ENCODE results near the gene GPS1. TPM values are rescaled to one million over a fixed set of nuclear protein-coding genes. Genes with fewer than 3 reads are reported as not detected.
"Not testable (repeated sequence)": the region's sequence is repeated elsewhere in the genome, so short reads cannot be mapped to it uniquely, and the experiment has no call there.

The GPS1 gene
- total and polyA plus RNA-seq, 4 donors = 63.4 to 165 (median 138) TPM

DNA sequence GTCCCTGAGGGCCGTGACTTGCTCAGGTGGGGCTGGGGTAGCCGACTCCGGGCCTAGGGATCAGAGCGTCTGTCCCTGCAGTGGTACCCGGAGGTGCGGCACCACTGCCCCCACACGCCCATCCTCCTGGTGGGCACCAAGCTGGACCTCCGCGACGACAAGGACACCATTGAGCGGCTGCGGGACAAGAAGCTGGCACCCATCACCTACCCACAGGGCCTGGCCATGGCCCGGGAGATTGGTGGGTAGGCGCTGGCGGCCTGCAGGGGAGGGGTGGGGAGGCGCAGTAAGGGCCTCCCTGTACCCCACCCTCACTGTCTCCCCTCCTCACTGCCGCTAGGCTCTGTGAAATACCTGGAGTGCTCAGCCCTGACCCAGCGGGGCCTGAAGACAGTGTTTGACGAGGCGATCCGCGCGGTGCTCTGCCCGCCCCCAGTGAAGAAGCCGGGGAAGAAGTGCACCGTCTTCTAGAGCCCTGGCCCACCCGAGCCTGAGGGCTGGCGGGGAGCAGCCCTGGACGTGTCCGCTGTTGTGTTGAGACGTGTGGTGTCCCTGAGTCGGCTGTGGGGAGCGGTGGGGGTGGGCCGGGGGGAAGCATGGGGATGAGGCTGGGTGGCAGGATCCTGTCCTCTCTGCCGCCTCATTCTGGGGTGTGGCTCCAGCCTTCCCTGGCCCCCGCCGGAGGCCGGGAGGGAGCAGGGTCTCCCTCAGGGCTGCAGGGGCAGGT is 18.2 kb upstream of the GPS1 start:
- Histone ChIP-seq H3K27ac (ENCODE audit: low read depth, low read length) (no peak overlapping the region), H3K4me3 (ENCODE audit: low read depth, low read length) (no peak overlapping the region), H3K36me3 (ENCODE audit: control insufficient read depth, insufficient read depth, low read length) (peaks cover 61% of the 10 kb centered on the region), H3K4me1 (ENCODE audit: control insufficient read depth, insufficient read depth, low read length) (peaks cover 69% of the 10 kb centered on the region), H3K9me3 (ENCODE audit: control insufficient read depth, insufficient read depth, low read length) (no peaks in the 10 kb centered on the region), H3K27me3 (ENCODE audit: control insufficient read depth, insufficient read depth, low read length) (no peaks in the 10 kb centered on the region)
- no peak for DNase-seq (ENCODE audit: low read depth in 4 of 6, low spot score in 6 of 6)
- 88% methylated on average over 24 of the region's 38 CpGs for WGBS (ENCODE audit: insufficient coverage)

DNA sequence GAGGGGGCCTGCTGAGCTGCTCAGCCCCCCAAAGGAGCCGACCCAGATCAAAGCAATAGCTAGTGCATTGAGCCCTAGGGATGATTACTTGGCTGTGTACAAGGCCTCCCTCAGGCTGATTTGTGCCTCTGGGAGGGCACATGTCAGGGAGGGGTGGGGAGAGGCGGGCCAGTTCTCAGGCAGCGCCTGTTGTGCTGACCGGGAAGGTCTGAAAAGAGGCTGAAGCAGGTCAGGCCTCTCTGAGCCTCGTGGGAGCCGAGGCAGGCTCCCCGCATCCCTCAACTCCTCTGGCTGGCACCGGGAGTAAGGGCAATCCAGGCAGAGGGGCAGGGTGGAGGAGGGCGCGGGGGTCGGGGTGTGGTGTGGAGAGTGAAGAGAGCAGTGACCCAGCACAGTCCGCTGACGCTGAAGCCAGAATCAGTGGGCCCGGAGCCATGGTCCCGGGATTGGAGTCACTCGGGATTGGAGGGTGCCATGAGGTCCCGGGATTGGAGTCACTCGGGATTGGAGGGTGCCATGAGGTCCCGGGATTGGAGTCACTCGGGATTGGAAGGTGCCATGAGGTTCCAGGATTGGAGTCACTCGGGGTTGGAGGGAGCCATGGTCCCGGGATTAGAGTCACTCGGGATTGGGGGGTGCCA is 17.2 kb upstream of the GPS1 start:
- no peaks in the 10 kb centered on the region for H3K27me3 ChIP-seq (ENCODE audit: control insufficient read depth, insufficient read depth, low read length)
- WGBS (ENCODE audit: insufficient coverage) = 81% methylated on average over 17 of the region's 23 CpGs
- peaks cover 51% of the 10 kb centered on the region for H3K36me3 ChIP-seq (ENCODE audit: control insufficient read depth, insufficient read depth, low read length)
- H3K9me3 ChIP-seq (ENCODE audit: control insufficient read depth, insufficient read depth, low read length) = no peaks in the 10 kb centered on the region
- no peak overlapping the region for H3K4me3 ChIP-seq (ENCODE audit: low read depth, low read length)
- peaks cover 66% of the 10 kb centered on the region for H3K4me1 ChIP-seq (ENCODE audit: control insufficient read depth, insufficient read depth, low read length)
- no peak for DNase-seq (ENCODE audit: low read depth in 4 of 6, low spot score in 6 of 6)
- H3K27ac ChIP-seq (ENCODE audit: low read depth, low read length) = no peak overlapping the region

DNA sequence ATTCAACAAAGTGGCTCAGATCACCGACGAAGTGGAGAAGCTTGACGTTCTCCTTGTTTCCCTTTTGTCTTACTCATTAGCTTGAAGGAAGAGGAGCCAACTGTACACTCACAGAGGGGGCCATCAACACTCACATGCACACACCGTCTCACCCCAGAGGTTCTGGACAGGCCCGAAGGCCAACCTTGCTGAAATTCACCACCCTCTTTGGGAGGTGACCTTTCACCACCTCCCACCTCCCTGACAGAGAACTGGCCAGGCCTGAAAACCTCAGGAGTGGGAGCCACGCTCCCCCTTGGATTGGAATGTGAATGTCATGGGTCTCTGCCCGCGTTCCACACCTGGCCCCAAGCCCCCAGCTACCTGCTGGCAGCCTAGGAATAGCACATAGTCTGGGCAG is 16.2 kb upstream of the GPS1 start:
- H3K9me3 ChIP-seq (ENCODE audit: control insufficient read depth, insufficient read depth, low read length) = no peaks in the 10 kb centered on the region
- peaks cover 42% of the 10 kb centered on the region for H3K36me3 ChIP-seq (ENCODE audit: control insufficient read depth, insufficient read depth, low read length)
- H3K27ac ChIP-seq (ENCODE audit: low read depth, low read length) = no peak overlapping the region
- no peaks in the 10 kb centered on the region for H3K27me3 ChIP-seq (ENCODE audit: control insufficient read depth, insufficient read depth, low read length)
- no peak overlapping the region for H3K4me3 ChIP-seq (ENCODE audit: low read depth, low read length)
- no peak for DNase-seq (ENCODE audit: low read depth in 4 of 6, low spot score in 6 of 6)
- WGBS (ENCODE audit: insufficient coverage) = 80% methylated on average over 5 of the region's 8 CpGs
- peaks cover 56% of the 10 kb centered on the region for H3K4me1 ChIP-seq (ENCODE audit: control insufficient read depth, insufficient read depth, low read length)

DNA sequence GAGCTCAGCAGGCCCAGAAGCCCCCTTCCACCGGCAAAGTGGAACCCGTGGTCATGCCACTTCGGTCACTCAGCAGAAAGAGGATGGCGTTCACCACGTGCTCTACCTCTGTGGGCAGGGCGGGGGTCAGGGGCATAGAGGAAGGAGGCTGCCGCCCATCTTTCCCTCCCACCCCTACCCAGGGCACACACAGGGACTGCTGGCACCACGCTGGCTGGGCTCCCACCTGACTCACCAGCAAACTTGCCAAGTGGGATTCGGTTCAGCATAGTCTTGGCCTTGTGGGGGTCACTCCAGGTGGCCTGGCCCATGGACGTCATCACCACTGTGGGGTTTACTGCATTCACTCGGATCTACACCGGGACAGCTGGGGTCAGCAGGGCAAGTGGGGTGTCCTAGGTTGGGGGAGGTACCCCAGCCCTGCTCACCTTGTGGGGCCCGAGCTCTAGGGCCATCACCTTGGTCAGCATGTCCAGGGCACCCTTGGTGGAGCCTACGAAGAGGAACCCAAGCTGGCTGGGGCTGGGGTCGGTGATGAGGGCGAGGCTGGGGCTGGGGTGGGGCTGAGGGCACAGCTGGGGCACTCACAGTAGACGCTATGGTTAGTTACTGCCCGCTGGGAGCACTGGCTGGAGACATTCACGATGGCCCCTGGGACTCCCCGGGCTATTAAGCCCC is 15.6 kb upstream of the GPS1 start:
- WGBS (ENCODE audit: insufficient coverage) = 83% methylated on average over 18 of the region's 20 CpGs
- Histone ChIP-seq H3K9me3 (ENCODE audit: control insufficient read depth, insufficient read depth, low read length) (no peaks in the 10 kb centered on the region), H3K36me3 (ENCODE audit: control insufficient read depth, insufficient read depth, low read length) (peaks cover 42% of the 10 kb centered on the region), H3K27ac (ENCODE audit: low read depth, low read length) (peak overlapping the region; percentile 84), H3K4me1 (ENCODE audit: control insufficient read depth, insufficient read depth, low read length) (peaks cover 50% of the 10 kb centered on the region), H3K4me3 (ENCODE audit: low read depth, low read length) (peak overlapping the region; percentile 65), H3K27me3 (ENCODE audit: control insufficient read depth, insufficient read depth, low read length) (no peaks in the 10 kb centered on the region)
- DNase-seq (ENCODE audit: low read depth in 4 of 6, low spot score in 6 of 6) = no peak

DNA sequence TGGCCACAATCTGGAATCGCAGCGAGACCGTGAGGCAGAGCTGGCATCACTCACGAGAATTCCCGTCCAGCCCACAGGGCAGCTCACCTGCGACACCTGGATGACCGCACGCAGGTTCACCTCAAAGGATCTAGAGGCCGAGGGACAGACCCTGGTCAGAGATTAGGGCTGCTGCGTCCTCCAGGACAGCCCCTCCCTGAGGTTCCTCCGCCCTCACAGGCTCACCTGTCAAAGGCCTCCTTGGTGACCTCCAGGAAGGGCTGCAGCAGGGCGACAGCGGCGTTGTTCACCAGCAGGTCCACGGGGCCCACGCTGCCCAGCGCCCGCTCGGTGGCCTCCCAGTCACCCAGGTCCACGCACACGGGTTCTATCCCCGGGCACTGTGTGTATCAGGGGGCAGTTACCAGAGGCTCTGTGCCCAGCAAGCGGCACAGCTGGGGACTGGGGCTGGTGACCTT is 15.0 kb upstream of the GPS1 start:
- H3K27me3 ChIP-seq (ENCODE audit: control insufficient read depth, insufficient read depth, low read length) = no peaks in the 10 kb centered on the region
- H3K27ac ChIP-seq (ENCODE audit: low read depth, low read length) = peak overlapping the region; percentile 84
- H3K4me3 ChIP-seq (ENCODE audit: low read depth, low read length) = peak overlapping the region; percentile 65
- H3K9me3 ChIP-seq (ENCODE audit: control insufficient read depth, insufficient read depth, low read length) = no peaks in the 10 kb centered on the region
- peaks cover 42% of the 10 kb centered on the region for H3K36me3 ChIP-seq (ENCODE audit: control insufficient read depth, insufficient read depth, low read length)
- no peak for DNase-seq (ENCODE audit: low read depth in 4 of 6, low spot score in 6 of 6)
- WGBS (ENCODE audit: insufficient coverage) = 38% methylated on average over 23 of the region's 23 CpGs
- peaks cover 49% of the 10 kb centered on the region for H3K4me1 ChIP-seq (ENCODE audit: control insufficient read depth, insufficient read depth, low read length)

DNA sequence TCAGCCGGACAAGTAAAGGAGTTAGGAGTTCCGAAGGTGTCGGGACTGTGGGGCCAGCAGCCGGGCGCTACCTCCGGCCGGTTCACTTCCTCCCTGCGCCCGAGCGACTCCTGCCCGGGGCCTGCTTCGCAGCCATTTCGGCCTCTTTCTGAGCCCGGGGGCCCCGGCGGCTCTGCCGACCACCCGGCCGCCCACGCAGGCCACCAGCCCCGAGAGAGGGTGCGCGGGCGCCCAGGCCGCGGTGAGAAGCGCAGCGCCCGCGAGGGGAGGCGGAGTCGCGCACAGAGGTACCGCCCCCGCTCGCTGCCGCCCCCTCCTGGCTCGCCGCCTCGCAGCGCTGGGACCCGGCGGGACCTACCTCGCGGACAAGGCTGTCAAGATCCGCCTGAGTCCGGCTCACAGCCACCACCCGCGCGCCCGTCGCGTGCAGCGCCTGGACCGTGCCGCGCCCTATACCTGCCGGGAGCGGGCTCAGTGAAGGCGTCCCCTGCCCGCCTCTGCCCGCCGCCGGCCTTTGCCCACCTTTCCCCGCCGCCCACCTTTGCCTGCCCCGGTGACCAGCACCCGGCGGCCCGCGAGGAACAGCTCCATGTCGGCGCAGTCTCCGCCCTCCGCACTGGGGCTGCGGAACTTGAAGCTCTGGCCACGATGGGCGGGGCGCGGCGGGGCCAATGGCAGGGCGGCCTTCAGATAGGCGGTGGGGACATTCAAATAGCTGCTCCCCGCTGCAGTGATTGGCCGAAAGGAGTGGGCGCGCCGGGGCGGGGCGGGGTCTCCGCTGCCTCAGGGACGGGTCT is 14.4 kb upstream of the GPS1 start, which contains the start of gene DCXR:
Gene DCXR (minus strand): TSS at position 606 of the 797 bp plus-strand sequence. CDS start 15 bp downstream, at position 591.
- H3K36me3 ChIP-seq (ENCODE audit: control insufficient read depth, insufficient read depth, low read length) = peaks cover 41% of the 10 kb centered on the region
- H3K4me1 ChIP-seq (ENCODE audit: control insufficient read depth, insufficient read depth, low read length) = peaks cover 44% of the 10 kb centered on the region
- H3K4me3 ChIP-seq (ENCODE audit: low read depth, low read length) = peak within 1 kb of the TSS; percentile 65
- H3K27me3 ChIP-seq (ENCODE audit: control insufficient read depth, insufficient read depth, low read length) = no peaks in the 10 kb centered on the region
- peak within 1 kb of the TSS; percentile 84 for H3K27ac ChIP-seq (ENCODE audit: low read depth, low read length)
- DNase-seq (ENCODE audit: low read depth in 4 of 6, low spot score in 6 of 6) = peak; percentile 78 to 98 (median 90)
- WGBS (ENCODE audit: insufficient coverage) = under 1% methylated on average over 92 of the region's 92 CpGs
- H3K9me3 ChIP-seq (ENCODE audit: control insufficient read depth, insufficient read depth, low read length) = no peaks in the 10 kb centered on the region

DNA sequence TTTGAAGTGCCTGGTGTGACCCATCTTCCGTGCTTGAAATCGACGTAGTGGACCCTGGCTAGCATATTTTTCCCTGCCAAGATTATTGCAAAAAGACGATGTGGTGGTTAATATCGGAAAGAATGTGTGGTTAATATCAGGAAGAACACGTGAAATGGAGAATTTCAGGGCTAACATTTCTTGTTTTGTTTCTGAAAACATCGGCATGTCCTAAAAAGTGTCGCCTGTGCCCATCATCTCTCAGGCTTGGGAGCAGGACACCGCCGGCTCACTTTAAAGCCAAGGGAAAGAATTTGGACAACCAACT is 13.9 kb upstream of the GPS1 start:
- Histone ChIP-seq H3K27ac (ENCODE audit: low read depth, low read length) (peak overlapping the region; percentile 84), H3K9me3 (ENCODE audit: control insufficient read depth, insufficient read depth, low read length) (no peaks in the 10 kb centered on the region), H3K4me1 (ENCODE audit: control insufficient read depth, insufficient read depth, low read length) (peaks cover 38% of the 10 kb centered on the region), H3K4me3 (ENCODE audit: low read depth, low read length) (peak overlapping the region; percentile 50), H3K36me3 (ENCODE audit: control insufficient read depth, insufficient read depth, low read length) (peaks cover 35% of the 10 kb centered on the region), H3K27me3 (ENCODE audit: control insufficient read depth, insufficient read depth, low read length) (no peaks in the 10 kb centered on the region)
- DNase-seq (ENCODE audit: low read depth in 4 of 6, low spot score in 6 of 6) = no peak
- 17% methylated on average over 9 of the region's 10 CpGs for WGBS (ENCODE audit: insufficient coverage)

DNA sequence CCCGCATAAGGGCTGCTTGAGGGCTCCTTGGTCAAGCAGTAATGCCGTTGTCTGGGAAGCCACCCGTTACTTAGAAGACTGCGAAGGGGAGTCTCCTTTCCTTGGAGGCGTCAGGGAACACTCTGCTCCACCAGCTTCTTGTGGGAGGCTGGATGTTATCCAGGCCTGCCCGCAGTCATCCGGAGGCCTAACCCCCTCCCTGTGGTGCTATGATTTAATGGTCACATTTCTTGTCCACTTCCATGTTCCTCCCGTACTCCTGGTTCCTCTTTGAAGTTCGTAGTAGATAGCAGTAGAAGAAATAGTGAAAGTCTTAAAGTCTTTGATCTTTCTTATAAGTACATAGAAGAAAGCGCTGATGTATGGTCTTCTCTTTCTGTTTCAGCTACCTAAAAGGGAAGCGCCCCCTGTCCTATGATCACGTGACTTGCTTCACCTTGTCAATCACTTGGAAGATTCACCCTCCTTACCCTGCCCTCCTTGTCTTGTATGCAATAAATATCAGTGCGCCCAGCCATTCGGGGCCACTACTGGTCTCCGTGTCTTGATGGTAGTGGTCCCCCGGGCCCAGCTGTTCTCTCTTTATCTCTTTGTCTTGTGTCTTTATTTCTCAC is 12.8 kb upstream of the GPS1 start:
- not testable (repeated sequence) for H3K27ac ChIP-seq (ENCODE audit: low read depth, low read length); H3K4me3 ChIP-seq (ENCODE audit: low read depth, low read length); H3K27me3 ChIP-seq (ENCODE audit: control insufficient read depth, insufficient read depth, low read length); DNase-seq (ENCODE audit: low read depth in 4 of 6, low spot score in 6 of 6); H3K9me3 ChIP-seq (ENCODE audit: control insufficient read depth, insufficient read depth, low read length)
- WGBS (ENCODE audit: insufficient coverage) = 91% methylated on average over 6 of the region's 16 CpGs
- peaks cover 25% of the 10 kb centered on the region for H3K36me3 ChIP-seq (ENCODE audit: control insufficient read depth, insufficient read depth, low read length)
- peaks cover 31% of the 10 kb centered on the region for H3K4me1 ChIP-seq (ENCODE audit: control insufficient read depth, insufficient read depth, low read length)

DNA sequence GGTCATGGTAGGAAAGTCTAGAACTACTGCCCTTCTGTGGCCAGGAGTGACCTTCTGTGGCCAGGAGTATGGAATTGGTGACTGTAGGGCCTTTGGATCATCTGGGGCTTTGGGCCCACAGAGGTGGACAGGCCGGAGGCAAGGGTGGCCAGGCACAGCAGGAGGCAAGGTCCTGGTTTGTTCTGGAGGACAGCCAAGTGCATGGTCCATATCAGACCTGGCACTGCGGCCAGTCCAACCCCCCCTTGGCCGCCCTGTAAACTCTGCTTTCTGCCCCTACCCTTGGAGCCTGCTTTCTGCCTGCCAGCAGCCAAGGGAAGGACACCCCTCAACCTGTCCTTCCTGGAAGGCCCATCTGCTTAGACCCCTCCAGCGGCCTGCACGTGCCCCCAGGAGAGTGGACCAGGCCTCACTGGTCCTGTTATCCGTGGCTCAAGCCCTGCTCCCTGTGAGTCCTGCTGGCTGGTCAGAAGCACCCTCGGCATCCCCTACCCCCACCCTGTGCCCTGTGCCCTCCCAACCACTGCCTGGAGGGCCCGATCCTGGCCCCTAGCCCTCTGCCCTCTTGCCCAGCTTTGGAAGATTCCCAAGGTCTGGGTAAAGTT is 11.9 kb upstream of the GPS1 start:
- no peaks in the 10 kb centered on the region for H3K27me3 ChIP-seq (ENCODE audit: control insufficient read depth, insufficient read depth, low read length)
- no peaks in the 10 kb centered on the region for H3K9me3 ChIP-seq (ENCODE audit: control insufficient read depth, insufficient read depth, low read length)
- DNase-seq (ENCODE audit: low read depth in 4 of 6, low spot score in 6 of 6) = no peak
- 92% methylated on average over 8 of the region's 8 CpGs for WGBS (ENCODE audit: insufficient coverage)
- H3K36me3 ChIP-seq (ENCODE audit: control insufficient read depth, insufficient read depth, low read length) = peaks cover 16% of the 10 kb centered on the region
- H3K4me1 ChIP-seq (ENCODE audit: control insufficient read depth, insufficient read depth, low read length) = peaks cover 25% of the 10 kb centered on the region
- H3K27ac ChIP-seq (ENCODE audit: low read depth, low read length) = no peak overlapping the region
- no peak overlapping the region for H3K4me3 ChIP-seq (ENCODE audit: low read depth, low read length)

Data from spinal cord (tissue), 10 donors.